GM23338 (cell line): Measurements from ENCODE around the gene HMCN2. TPM values are rescaled to one million over a fixed set of nuclear protein-coding genes. Genes with fewer than 3 reads are reported as not detected.

Source experiments
- ATAC-seq: fragments of 200-7000 bp; cut with Tn5 transposase; 3 replicates; pipeline ENCODE4 v1.9.1; 2020
- DNase-seq: peaks from one replicate; pipeline ENCODE4 v3.0.0-alpha.2; 2015; ENCODE audit warnings: low spot score
- H2AFZ ChIP-seq: fragments of 200-600 bp; sonication (generic); 2 replicates; pipeline ENCODE4 v1.8.0; 2016; ENCODE audit warnings: antibody characterized with exemption, mild to moderate bottlenecking, moderate library complexity
- H3F3A ChIP-seq: fragments of 200-600 bp; sonication (generic); replicated peaks from 2 replicates; pipeline ENCODE4 v1.8.0; 2017; ENCODE audit warnings: antibody characterized with exemption, mixed run types, low read depth
- H3K27ac ChIP-seq: fragments of 200-600 bp; sonication (generic); 2 replicates; pipeline ENCODE4 v1.6.1; 2016; ENCODE audit warnings: low read depth
- H3K27me3 ChIP-seq: fragments of 200-600 bp; sonication (generic); 2 replicates; pipeline ENCODE4 v1.8.0; 2016; ENCODE audit warnings: mild to moderate bottlenecking, mixed run types, moderate library complexity; ENCODE audit not compliant: insufficient read depth
- H3K36me3 ChIP-seq: fragments of 200-600 bp; sonication (generic); 2 replicates; pipeline ENCODE4 v1.8.0; 2016; ENCODE audit warnings: mild to moderate bottlenecking; ENCODE audit not compliant: insufficient read depth
- H3K4me1 ChIP-seq: fragments of 200-600 bp; sonication (generic); 2 replicates; pipeline ENCODE4 v1.8.0; 2016; ENCODE audit warnings: mild to moderate bottlenecking, moderate library complexity; ENCODE audit not compliant: insufficient read depth
- H3K4me2 ChIP-seq: fragments of 200-600 bp; sonication (generic); 2 replicates; pipeline ENCODE4 v1.7.1; 2017; ENCODE audit warnings: mixed run types
- H3K4me3 ChIP-seq: fragments of 200-600 bp; sonication (generic); 2 replicates; pipeline ENCODE4 v1.6.1; 2016; ENCODE audit warnings: mixed run types
- H3K79me2 ChIP-seq: fragments of 200-600 bp; sonication (generic); replicated peaks from 2 replicates; pipeline ENCODE4 v1.8.0; 2017; ENCODE audit warnings: mild to moderate bottlenecking; ENCODE audit not compliant: insufficient read depth
- H3K9me2 ChIP-seq: fragments of 200-600 bp; sonication (generic); 2 replicates; pipeline ENCODE4 v1.8.0; 2017; ENCODE audit not compliant: insufficient read depth
- H4K20me1 ChIP-seq: fragments of 200-600 bp; sonication (generic); replicated peaks from 2 replicates; pipeline ENCODE4 v1.8.0; 2017; ENCODE audit warnings: mild to moderate bottlenecking; ENCODE audit not compliant: insufficient read depth
- H3K27ac Mint-ChIP-seq: 2 replicates; pipeline ENCODE4 v1.8.0; 2020; ENCODE audit warnings: inconsistent platforms, mild to moderate bottlenecking, moderate library complexity, mixed read lengths
- H3K27me3 Mint-ChIP-seq: 3 replicates; pipeline ENCODE4 v1.8.0; 2022; ENCODE audit warnings: low read depth, mild to moderate bottlenecking, moderate library complexity, mixed read lengths, inconsistent platforms; ENCODE audit not compliant: insufficient read depth, poor library complexity
- H3K36me3 Mint-ChIP-seq: 3 replicates; pipeline ENCODE4 v1.8.0; 2021; ENCODE audit warnings: low read depth, mild to moderate bottlenecking, inconsistent platforms, moderate library complexity, mixed read lengths
- H3K4me1 Mint-ChIP-seq: 3 replicates; pipeline ENCODE4 v1.8.0; 2020; ENCODE audit warnings: mild to moderate bottlenecking, inconsistent platforms, mixed read lengths
- H3K4me3 Mint-ChIP-seq: 3 replicates; pipeline ENCODE4 v1.8.0; 2021; ENCODE audit warnings: moderate library complexity, mild to moderate bottlenecking, inconsistent platforms, mixed read lengths
- H3K9me3 Mint-ChIP-seq: 3 replicates; pipeline ENCODE4 v1.8.0; 2020; ENCODE audit warnings: moderate library complexity, mild to moderate bottlenecking, inconsistent platforms, mixed read lengths
- CREB1 ChIP-seq: fragments of 250-450 bp; sonication (Bioruptor Pico); IDR thresholded peaks from 2 replicates; pipeline ENCODE4 v1.5.0; 2020; ENCODE audit warnings: low read depth, mild to moderate bottlenecking, moderate library complexity
- EZH2phosphoT487 ChIP-seq: fragments of 200-600 bp; sonication (generic); IDR thresholded peaks from one replicate; pipeline ENCODE4 v1.8.1; 2018; ENCODE audit warnings: antibody characterized with exemption; ENCODE audit not compliant: unreplicated experiment
- JUNB ChIP-seq: IDR thresholded peaks from one replicate; pipeline ENCODE4 v1.6.1; 2016; ENCODE audit warnings: antibody characterized with exemption; ENCODE audit not compliant: unreplicated experiment
- NANOG ChIP-seq: IDR thresholded peaks from 2 replicates; pipeline ENCODE4 v1.6.1; 2016; ENCODE audit warnings: antibody characterized with exemption, borderline replicate concordance
- POLR2AphosphoS5 ChIP-seq: IDR thresholded peaks from 2 replicates; pipeline ENCODE4 v1.6.1; 2016; ENCODE audit warnings: antibody characterized with exemption, low read depth
- REST ChIP-seq: IDR thresholded peaks from one replicate; pipeline ENCODE4 v1.6.1; 2018; ENCODE audit warnings: antibody characterized with exemption; ENCODE audit not compliant: unreplicated experiment
- ZNF331 ChIP-seq: fragments of 250-450 bp; sonication (Bioruptor Pico); IDR thresholded peaks from 2 replicates; pipeline ENCODE4 v1.5.0; 2020; ENCODE audit warnings: low read depth, mild to moderate bottlenecking, moderate library complexity
- polyA plus RNA-seq: library from polyadenylated mRNA; unstranded; fragments of >200 nt; fragmentation: Nextera tagmentation; extraction: Ambion mirVana; gene quantifications from 2 replicates; pipeline ENCODE4 v1.2.1, GENCODE V29; 2016
- total RNA-seq: library from RNA; depleted of rRNA; stranded (reverse); fragments of >200 nt; shearing (Covaris generic); gene quantifications from 2 replicates; pipeline ENCODE4 v1.2.3, GENCODE V29; 2014
- TF ChIP-seq, protein P1 (sequence below), 2 experiments: fragments of 200-600 bp in 1 of 2; sonication (generic) in 1 of 2; conservative IDR thresholded peaks; 2 replicates each; pipeline versions ENCODE4 v1.5.1 to v1.6.1; 2016 to 2017; ENCODE audit warnings: antibody characterized with exemption in 2 of 2, low read depth in 2 of 2, mild to moderate bottlenecking in 2 of 2, moderate library complexity in 1 of 2
- TF ChIP-seq, protein P2 (sequence below): IDR thresholded peaks from 2 replicates; pipeline ENCODE4 v1.6.1; 2016; ENCODE audit warnings: antibody characterized with exemption

HMCN2 gene
- total and polyA plus RNA-seq, 2 experiments from 2014 or later: 1.3 to 4.7 TPM

DNA sequence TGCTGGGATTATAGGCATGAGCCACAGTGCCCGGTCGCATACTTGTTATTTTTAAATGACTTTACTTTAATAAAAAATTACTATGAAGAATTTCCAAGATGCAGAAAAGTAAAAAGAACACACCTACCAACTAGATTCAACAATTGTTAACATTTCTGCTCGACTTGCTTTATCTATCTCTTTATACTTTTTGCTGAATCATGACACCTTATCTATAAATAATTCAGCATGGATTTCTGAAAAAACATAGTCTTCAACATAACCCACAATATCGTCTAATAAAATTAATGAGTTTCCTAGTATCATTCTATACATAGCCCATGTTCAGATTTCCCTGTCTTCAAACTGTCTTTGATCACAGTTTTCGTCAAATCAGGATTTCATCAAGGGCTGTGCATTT lies 25.9 kb downstream of the HMCN2 start:
- H3K36me3 Mint-ChIP-seq: peaks cover 4% of the 10 kb centered on the region; the same call in 1 of the 3 replicates
- peaks cover 5% of the 10 kb centered on the region for H3K27me3 Mint-ChIP-seq
- no peak for ATAC-seq

GRCh38 chr9:130292106-130292505 lies 26.5 kb downstream of the HMCN2 start:
- DNase-seq (no peak), ATAC-seq (no peak)
- H3K4me2 ChIP-seq: no peak overlapping the region
- H3K4me3 Mint-ChIP-seq: no peak overlapping the region
- H3K27me3 Mint-ChIP-seq: peaks cover 1% of the 10 kb centered on the region
- H3K27ac Mint-ChIP-seq: no peak overlapping the region
- no peaks in the 10 kb centered on the region for H3K27me3 ChIP-seq
- peaks cover 4% of the 10 kb centered on the region; the same call in 1 of the 3 replicates for H3K36me3 Mint-ChIP-seq
- TF ChIP-seq JUNB: no peak
- TF ChIP-seq POLR2AphosphoS5: no peak
- TF ChIP-seq CREB1 (CRISPR knock-in tag): no peak
- no peak for TF ChIP-seq NANOG
- H3K4me1 Mint-ChIP-seq: peaks cover 29% of the 10 kb centered on the region
- H3F3A ChIP-seq: no peaks in the 10 kb centered on the region
- H3K4me3 ChIP-seq: no peak overlapping the region
- H3K36me3 ChIP-seq: no peaks in the 10 kb centered on the region
- H4K20me1 ChIP-seq: no peaks in the 10 kb centered on the region
- no peaks in the 10 kb centered on the region for H3K4me1 ChIP-seq
- no peaks in the 10 kb centered on the region for H3K9me2 ChIP-seq
- no peak overlapping the region for H2AFZ ChIP-seq
- H3K79me2 ChIP-seq: no peaks in the 10 kb centered on the region
- no peaks in the 10 kb centered on the region for H3K9me3 Mint-ChIP-seq
- H3K27ac ChIP-seq: no peak overlapping the region

More for the DNA sequence above, 25.9 kb downstream of the HMCN2 start:
- no peak overlapping the region for H2AFZ ChIP-seq
- H3K9me3 Mint-ChIP-seq: no peaks in the 10 kb centered on the region
- no peak overlapping the region for H3K27ac ChIP-seq
- H3K36me3 ChIP-seq: no peaks in the 10 kb centered on the region
- H3K4me2 ChIP-seq: no peak overlapping the region
- TF ChIP-seq REST: no peak
- no peaks in the 10 kb centered on the region for H3K79me2 ChIP-seq
- peaks cover 25% of the 10 kb centered on the region for H3K4me1 Mint-ChIP-seq
- H3K27me3 ChIP-seq: no peaks in the 10 kb centered on the region
- no peak overlapping the region for H3K27ac Mint-ChIP-seq
- no peaks in the 10 kb centered on the region for H3K9me2 ChIP-seq
- no peaks in the 10 kb centered on the region for H3K4me1 ChIP-seq
- no peak for DNase-seq
- no peaks in the 10 kb centered on the region for H3F3A ChIP-seq
- H3K4me3 ChIP-seq: no peak overlapping the region
- H4K20me1 ChIP-seq: no peaks in the 10 kb centered on the region
- no peak overlapping the region for H3K4me3 Mint-ChIP-seq

- Histone ChIP-seq H3K27me3 (no peaks in the 10 kb centered on the region), H4K20me1 (no peaks in the 10 kb centered on the region; the same call in 1 of the 2 replicates), H3K36me3 (no peaks in the 10 kb centered on the region), H3K4me1 (no peaks in the 10 kb centered on the region), H3K4me3 (no peak overlapping the region), H3K27ac (no peak overlapping the region), H3F3A (no peaks in the 10 kb centered on the region), H3K79me2 (no peaks in the 10 kb centered on the region), H3K9me2 (no peaks in the 10 kb centered on the region), H2AFZ (no peak overlapping the region), H3K4me2 (no peak overlapping the region)
- Mint-ChIP-seq H3K27ac (no peak overlapping the region), H3K9me3 (no peaks in the 10 kb centered on the region), H3K4me3 (no peak overlapping the region), H3K4me1 (peaks cover 16% of the 10 kb centered on the region), H3K36me3 (peaks cover 8% of the 10 kb centered on the region; the same call in 2 of the 3 replicates), H3K27me3 (peaks cover 1% of the 10 kb centered on the region)
- DNase-seq: no peak
- no peak for ATAC-seq
- TF ChIP-seq ZNF331 (CRISPR knock-in tag) (no peak), NANOG (no peak), EZH2phosphoT487 (no peak)
- TF ChIP-seq, protein P1, sequence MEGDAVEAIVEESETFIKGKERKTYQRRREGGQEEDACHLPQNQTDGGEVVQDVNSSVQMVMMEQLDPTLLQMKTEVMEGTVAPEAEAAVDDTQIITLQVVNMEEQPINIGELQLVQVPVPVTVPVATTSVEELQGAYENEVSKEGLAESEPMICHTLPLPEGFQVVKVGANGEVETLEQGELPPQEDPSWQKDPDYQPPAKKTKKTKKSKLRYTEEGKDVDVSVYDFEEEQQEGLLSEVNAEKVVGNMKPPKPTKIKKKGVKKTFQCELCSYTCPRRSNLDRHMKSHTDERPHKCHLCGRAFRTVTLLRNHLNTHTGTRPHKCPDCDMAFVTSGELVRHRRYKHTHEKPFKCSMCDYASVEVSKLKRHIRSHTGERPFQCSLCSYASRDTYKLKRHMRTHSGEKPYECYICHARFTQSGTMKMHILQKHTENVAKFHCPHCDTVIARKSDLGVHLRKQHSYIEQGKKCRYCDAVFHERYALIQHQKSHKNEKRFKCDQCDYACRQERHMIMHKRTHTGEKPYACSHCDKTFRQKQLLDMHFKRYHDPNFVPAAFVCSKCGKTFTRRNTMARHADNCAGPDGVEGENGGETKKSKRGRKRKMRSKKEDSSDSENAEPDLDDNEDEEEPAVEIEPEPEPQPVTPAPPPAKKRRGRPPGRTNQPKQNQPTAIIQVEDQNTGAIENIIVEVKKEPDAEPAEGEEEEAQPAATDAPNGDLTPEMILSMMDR (conservative IDR thresholded peaks at IDR 0.05; ENCODE audit: low read depth in 2 of 2): no peak
- TF ChIP-seq, protein P2, sequence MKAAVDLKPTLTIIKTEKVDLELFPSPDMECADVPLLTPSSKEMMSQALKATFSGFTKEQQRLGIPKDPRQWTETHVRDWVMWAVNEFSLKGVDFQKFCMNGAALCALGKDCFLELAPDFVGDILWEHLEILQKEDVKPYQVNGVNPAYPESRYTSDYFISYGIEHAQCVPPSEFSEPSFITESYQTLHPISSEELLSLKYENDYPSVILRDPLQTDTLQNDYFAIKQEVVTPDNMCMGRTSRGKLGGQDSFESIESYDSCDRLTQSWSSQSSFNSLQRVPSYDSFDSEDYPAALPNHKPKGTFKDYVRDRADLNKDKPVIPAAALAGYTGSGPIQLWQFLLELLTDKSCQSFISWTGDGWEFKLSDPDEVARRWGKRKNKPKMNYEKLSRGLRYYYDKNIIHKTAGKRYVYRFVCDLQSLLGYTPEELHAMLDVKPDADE: no peak
Measured at GRCh38 chr9:130294664-130295063, 29.1 kb downstream of the HMCN2 start.
